ENCODE measurements around the gene RGS7. TPM values are rescaled to one million over a fixed set of nuclear protein-coding genes. Genes with fewer than 3 reads are reported as not detected.

The RGS7 gene
- total and polyA plus RNA-seq, 2 of the 8 experiments (the other 6 are each of a cell fraction or from before 2014, with no cell fraction given): 1.6 to 3.0 TPM

GRCh38 chr1:241323514-241324195 is 33.4 kb downstream of the RGS7 start:
- Histone ChIP-seq H3K36me3 (ENCODE audit: control insufficient read depth in 2 of 4, insufficient read depth in 4 of 4, low read length in 3 of 4) (no peaks in the 10 kb centered on the region), H3K27me3 (replicated peaks in 1 of 4; ENCODE audit: control insufficient read depth in 3 of 4, extremely low read depth in 1 of 4, insufficient read depth in 3 of 4, low read length in 3 of 4) (no peaks in the 10 kb centered on the region), H3K23ac (ENCODE audit: insufficient read length) (no peak overlapping the region), H3K79me1 (ENCODE audit: low read depth, low read length) (no peaks in the 10 kb centered on the region), H4K5ac (ENCODE audit: insufficient read length, low read depth, low read length) (no peak overlapping the region), H2BK5ac (ENCODE audit: low read depth, low read length) (no peak overlapping the region), H3K56ac (replicated peaks; ENCODE audit: insufficient read length, low read depth, low read length) (no peak overlapping the region), H2BK20ac (ENCODE audit: low read length) (no peak overlapping the region), H2BK120ac (replicated peaks; ENCODE audit: low read depth, low read length) (no peak overlapping the region), H2AFZ (ENCODE audit: low read length) (no peak overlapping the region), H3K27ac (ENCODE audit: low read depth, low read length) (no peak overlapping the region), H3K18ac (ENCODE audit: extremely low read depth, low read length) (no peak overlapping the region), H4K20me1 (replicated peaks in 1 of 2; ENCODE audit: control insufficient read depth in 1 of 2, insufficient read depth in 2 of 2, low read length in 2 of 2) (no peaks in the 10 kb centered on the region), H2BK15ac (ENCODE audit: low read length) (no peak overlapping the region), H2BK12ac (ENCODE audit: low read depth, low read length) (no peak overlapping the region), H3K23me2 (ENCODE audit: low read depth, low read length) (no peaks in the 10 kb centered on the region), H3K4me2 (ENCODE audit: insufficient read depth in 1 of 2, low read depth in 2 of 2, low read length in 2 of 2) (no peak overlapping the region), H3K9me3 (ENCODE audit: insufficient read depth in 2 of 2, low read depth in 1 of 2, low read length in 1 of 2) (no peaks in the 10 kb centered on the region), H4K91ac (replicated peaks; ENCODE audit: insufficient read length, low read length) (no peak overlapping the region), H3K4ac (replicated peaks; ENCODE audit: insufficient read length, low read depth, low read length) (no peak overlapping the region), H2AK5ac (ENCODE audit: low read depth, low read length) (no peak overlapping the region), H3K79me2 (ENCODE audit: control insufficient read depth in 1 of 2, insufficient read depth in 2 of 2, low read length in 2 of 2) (no peaks in the 10 kb centered on the region), H3K14ac (ENCODE audit: insufficient read length) (no peak overlapping the region), H3K9ac (replicated peaks in 1 of 4; ENCODE audit: extremely low read depth in 1 of 4, low read depth in 3 of 4, low read length in 3 of 4) (no peak overlapping the region), H3K4me1 (replicated peaks in 1 of 4; ENCODE audit: control insufficient read depth in 3 of 4, insufficient read depth in 4 of 4, low read length in 3 of 4) (no peaks in the 10 kb centered on the region), H3K4me3 (ENCODE audit: extremely low read depth in 1 of 4, insufficient read depth in 2 of 4, low read depth in 3 of 4, low read length in 4 of 4) (no peak overlapping the region), H4K8ac (ENCODE audit: extremely low read depth, insufficient read depth, low read length) (no peak overlapping the region)
- CTCF ChIA-PET (ENCODE audit: partially characterized antibody): no interaction called here
- peak; percentile 25 to 82 for DNase-seq (ENCODE audit: low read depth in 1 of 2, low spot score in 2 of 2)
- FAIRE-seq: peak; percentile 58
- 66% methylated on average over 9 of the region's 9 CpGs; no CpG with 5 or more reads in 1 of the 2 experiments for WGBS, 2 experiments (ENCODE audit: extremely low coverage in 1 of 2, insufficient coverage in 1 of 2, insufficient read length in 1 of 2, insufficient replicate concordance in 2 of 2, low coverage in 1 of 2, low lambda C conversion rate in 2 of 2, missing lambda C conversion rate in 1 of 2)
- POLR2A ChIA-PET (ENCODE audit: partially characterized antibody): no interaction called here
- TF ChIP-seq RAD21 (IDR thresholded peaks at IDR 0.05 in 1 of 2, conservative IDR thresholded peaks at IDR 0.05 in 1 of 2; ENCODE audit: low read depth in 2 of 2, low read length in 2 of 2) (peak in 1 of 2 experiments; percentile 18; a peak in 1 of 4 replicates), JUND (IDR thresholded peaks at IDR 0.05; ENCODE audit: low read length) (no peak), SIRT6 (IDR thresholded peaks at IDR 0.05; ENCODE audit: low read length) (no peak), CTCF (IDR thresholded peaks at IDR 0.05; ENCODE audit: control extremely low read depth in 1 of 3, insufficient read depth in 1 of 3, low read depth in 1 of 3, low read length in 3 of 3) (no peak), CREB1 (IDR thresholded peaks at IDR 0.05) (no peak), E2F6 (IDR thresholded peaks at IDR 0.05) (no peak), GABPA (IDR thresholded peaks at IDR 0.05; ENCODE audit: borderline replicate concordance, insufficient read depth, low read length) (no peak), CHD1 (IDR thresholded peaks at IDR 0.05; ENCODE audit: low read depth, low read length) (no peak), FOSL1 (IDR thresholded peaks at IDR 0.05; ENCODE audit: insufficient read depth, low read depth, low read length) (no peak), ASH2L (IDR thresholded peaks at IDR 0.05; ENCODE audit: low read length) (no peak)
